GM12865 (cell line): Measurements from ENCODE around the gene PPP1R12B.
"Not testable (repeated sequence)": the region's sequence is repeated elsewhere in the genome, so short reads cannot be mapped to it uniquely, and the experiment has no call there.

Source experiments
- DNase-seq: peaks from one replicate; pipeline ENCODE4 v3.0.0; 2010; ENCODE audit warnings: low read depth
- H3K4me3 ChIP-seq: 2 replicates; pipeline ENCODE4 v1.5.1; 2011; ENCODE audit warnings: mild to moderate bottlenecking, low read depth, low read length, control low read depth
- TF ChIP-seq, protein P1 (sequence below): IDR thresholded peaks from 2 replicates; pipeline ENCODE4 v1.5.1; 2011; ENCODE audit warnings: low read length, control low read depth, low read depth, inconsistent platforms; ENCODE audit not compliant: insufficient read depth; ENCODE audit errors: missing control alignments

Gene PPP1R12B

DNA sequence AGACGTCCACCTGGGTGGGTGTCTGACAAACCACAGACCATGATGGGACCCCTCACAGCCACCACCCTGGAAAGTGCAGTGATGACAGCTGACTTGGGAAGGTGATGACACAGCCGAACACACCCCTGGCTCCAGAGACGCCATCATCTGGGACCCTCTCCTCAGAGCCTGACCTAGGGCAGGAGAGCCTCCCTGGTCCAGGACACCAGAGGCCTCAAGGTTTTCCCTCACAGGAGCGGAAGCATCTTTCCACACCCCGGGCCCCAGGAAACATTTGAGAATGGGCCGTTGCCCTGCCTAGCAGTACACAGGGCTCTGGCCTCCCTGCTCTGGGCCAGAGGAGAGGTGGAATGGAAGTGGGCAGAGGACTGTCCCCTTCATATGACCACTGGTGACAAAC, 282.0 kb downstream of the PPP1R12B start:
- TF ChIP-seq, protein P1, sequence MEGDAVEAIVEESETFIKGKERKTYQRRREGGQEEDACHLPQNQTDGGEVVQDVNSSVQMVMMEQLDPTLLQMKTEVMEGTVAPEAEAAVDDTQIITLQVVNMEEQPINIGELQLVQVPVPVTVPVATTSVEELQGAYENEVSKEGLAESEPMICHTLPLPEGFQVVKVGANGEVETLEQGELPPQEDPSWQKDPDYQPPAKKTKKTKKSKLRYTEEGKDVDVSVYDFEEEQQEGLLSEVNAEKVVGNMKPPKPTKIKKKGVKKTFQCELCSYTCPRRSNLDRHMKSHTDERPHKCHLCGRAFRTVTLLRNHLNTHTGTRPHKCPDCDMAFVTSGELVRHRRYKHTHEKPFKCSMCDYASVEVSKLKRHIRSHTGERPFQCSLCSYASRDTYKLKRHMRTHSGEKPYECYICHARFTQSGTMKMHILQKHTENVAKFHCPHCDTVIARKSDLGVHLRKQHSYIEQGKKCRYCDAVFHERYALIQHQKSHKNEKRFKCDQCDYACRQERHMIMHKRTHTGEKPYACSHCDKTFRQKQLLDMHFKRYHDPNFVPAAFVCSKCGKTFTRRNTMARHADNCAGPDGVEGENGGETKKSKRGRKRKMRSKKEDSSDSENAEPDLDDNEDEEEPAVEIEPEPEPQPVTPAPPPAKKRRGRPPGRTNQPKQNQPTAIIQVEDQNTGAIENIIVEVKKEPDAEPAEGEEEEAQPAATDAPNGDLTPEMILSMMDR = no peak
- no peak overlapping the region for H3K4me3 ChIP-seq
- no peak for DNase-seq

DNA sequence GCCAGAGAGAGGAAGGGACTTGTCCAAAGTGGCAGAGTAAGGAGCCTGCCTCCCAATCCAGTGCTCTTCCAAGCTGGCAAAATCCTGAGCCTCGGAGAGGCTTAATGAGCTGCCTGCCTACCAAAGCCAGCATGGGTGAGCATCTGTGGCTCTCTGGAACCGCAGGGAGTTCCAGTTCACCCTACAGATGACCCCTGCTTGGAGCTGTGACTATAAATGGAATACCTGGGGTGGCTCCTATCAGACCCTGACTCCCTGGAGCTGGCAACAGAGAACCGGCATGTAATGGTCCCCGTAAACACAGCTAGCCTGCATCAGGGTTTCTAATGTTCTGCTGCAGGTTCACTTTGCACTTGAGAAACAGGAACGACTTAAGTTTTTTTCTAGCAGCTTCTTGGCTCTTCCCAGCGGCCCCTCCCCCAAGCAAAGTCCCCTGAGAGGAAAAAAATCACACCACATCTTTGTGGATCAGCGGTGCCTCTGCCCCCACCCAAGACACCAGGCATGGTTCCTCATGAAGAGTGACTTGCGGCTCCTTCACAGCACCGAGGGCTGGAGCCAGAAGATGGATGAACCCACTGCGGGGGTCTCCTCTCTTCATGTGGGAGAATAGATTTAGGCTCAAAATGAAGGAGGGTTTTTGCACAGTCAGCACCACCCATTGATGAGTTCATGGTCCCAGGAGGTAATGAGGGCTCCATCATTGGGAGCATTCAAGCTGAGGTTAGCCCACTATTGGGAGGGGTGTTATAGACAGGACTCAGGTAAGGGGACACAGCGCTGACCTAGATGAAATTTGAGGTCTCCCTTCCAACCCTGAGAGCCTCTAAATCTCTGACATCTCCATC, 282.8 kb downstream of the PPP1R12B start:
- TF ChIP-seq, protein P1 = no peak
- no peak overlapping the region for H3K4me3 ChIP-seq
- DNase-seq = no peak

DNA sequence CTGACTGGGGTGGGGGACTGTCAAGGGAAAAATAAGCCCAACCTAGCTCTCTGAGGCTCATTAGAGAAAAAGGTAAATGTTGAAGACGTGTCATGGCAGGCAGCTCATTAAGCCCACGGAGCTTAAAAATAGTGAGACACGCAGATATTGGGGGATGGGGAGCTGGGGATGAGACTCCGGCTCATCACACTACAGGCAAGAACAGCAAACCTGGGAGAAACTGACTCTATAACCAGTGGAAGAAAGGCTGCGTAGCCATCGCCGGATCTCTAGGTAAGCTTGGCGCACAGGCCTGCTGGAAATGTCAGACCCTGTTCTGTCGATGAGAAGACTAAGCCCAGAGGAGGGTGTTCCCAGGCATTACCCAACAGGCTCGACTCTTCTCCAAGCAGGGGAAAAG, 283.7 kb downstream of the PPP1R12B start:
- DNase-seq = no peak
- no peak overlapping the region for H3K4me3 ChIP-seq
- TF ChIP-seq, protein P1 = no peak

DNA sequence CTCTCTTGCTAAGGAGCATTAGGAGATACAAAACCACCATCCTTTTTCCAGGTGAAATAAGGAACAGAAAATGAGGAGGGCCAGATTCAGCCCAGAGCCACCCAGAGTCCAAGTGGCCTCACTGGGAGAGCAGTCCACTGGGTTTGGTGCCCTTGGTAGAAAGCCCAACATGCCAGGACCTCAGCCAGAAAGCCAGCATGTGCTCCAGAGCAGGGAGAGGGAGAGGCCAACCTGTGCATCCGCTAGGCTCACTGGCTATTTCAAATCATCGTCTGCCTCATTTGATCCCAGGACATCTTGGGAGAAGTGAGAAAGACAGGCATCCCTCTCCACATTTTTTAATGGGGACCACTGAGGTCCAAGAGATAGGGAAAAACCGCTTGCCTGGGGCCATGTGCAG, 287.7 kb downstream of the PPP1R12B start:
- not testable (repeated sequence) for H3K4me3 ChIP-seq, DNase-seq

DNA sequence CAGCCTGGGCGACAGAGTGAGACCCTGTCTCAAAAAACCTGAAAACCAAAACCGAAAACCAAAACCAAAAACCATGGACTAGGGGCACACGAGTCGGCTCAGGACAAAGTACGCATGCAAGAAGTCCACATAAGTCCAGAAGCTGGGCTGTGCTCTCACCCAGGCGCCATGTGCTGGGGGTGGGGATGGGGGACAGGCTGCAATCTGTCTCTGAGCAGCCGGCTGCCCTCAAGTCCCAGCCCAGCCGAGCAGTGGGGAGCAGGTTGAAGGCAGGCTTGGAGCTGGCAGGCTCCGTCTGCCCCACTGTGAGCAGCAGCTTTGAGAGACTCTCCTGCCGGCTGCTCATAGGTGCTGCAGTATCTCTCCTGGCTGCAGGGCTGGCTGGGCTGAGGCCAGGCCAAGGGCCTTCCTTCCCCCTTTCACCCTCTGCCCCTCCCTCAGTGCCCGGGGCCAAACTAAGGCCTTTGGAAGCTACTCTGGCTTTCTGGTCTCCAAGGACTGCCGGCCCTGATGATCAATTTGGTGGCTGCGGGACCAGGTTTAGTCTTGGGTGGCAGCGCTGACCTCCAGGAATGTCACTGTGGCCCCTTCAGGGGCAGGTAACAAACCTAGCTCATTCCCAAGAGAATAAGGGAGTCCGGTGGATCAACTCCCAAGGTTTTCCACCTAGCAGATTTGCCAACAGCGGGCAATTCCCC, 289.0 kb downstream of the PPP1R12B start:
- DNase-seq, H3K4me3 ChIP-seq: not testable (repeated sequence)

DNA sequence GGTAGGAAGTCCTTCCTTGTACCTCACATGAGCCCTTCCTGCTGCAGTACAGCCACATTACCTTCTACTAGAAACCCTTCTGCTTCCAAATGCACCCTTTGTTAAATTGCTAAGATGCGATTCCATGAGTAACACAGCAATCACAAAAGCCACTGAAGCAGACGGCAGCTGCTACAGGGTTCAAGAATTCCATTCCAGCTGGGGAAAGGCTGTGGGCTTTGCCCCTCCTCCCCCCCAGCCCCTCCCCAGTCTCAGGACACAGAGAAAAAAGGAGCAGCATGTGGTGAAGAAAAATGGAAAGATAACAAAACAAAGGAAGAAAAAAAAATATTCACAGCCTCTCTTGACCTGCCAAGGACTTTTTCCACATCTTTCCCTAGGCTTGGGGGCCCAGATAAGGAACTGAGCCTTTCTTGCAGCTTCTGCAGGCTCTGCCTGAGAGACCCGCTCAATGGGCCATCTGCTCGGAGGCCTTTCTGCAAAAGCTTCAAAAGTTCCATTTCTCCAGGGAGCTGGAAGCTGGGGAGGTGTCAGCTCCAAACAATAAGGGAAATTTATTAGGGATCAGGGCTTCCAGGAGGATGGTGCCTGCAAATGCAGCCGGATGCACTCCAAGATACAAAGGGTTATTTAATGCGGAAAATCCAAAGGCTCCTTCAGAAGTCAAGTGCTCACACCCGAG, 289.7 kb downstream of the PPP1R12B start:
- DNase-seq = no peak
- no peak overlapping the region for H3K4me3 ChIP-seq
- TF ChIP-seq, protein P1 = no peak

DNA sequence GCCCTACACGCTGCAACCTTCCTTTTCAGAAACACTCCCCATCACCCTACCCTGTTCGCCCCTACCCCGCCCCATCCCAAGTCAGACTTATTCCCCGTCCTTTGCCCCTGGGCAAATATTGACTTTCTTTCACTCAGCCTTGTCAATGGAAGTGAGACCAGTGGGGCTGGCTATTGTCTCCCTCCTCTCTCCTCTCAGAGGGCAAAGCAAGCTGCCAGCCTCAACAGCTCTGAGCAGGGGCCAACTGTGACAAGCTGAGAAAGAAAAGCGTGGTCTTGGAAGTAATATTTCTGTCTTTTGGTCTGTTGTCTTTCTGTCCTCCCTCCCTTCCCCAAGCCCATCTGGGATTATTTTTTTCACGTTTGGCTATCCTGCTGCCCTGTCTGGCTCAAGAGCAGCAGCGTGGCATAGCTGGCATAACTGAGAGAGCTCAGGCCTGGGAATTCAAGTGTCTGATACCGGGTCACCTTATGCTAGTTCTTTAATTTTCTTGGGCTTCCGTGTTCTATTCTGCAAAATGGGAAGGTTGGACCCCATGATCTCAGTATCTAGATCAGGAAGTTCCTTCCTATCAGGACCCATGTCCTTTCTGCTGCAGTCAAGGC, 290.3 kb downstream of the PPP1R12B start:
- DNase-seq, H3K4me3 ChIP-seq: not testable (repeated sequence)

DNA sequence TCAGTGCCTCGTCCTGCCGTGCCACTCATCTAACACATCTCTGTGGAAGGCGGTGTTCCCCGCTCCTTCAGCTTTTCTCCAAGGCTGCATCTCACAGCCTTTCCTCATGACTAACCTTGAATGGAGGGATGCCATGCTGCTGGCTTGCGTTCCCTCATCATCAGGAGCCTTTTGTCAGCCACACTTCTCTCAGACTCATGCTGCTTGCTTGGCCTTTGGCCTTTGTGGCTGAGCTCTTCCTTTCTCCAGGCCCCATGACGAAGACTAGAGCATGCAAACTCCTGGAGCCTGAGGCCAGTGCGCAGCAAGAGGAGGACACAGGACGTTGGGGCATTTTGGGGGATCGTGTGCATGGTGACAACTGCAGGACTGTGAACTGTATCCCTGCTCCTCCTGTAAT, 291.0 kb downstream of the PPP1R12B start:
- H3K4me3 ChIP-seq = no peak overlapping the region
- DNase-seq = no peak
- TF ChIP-seq, protein P1 = no peak
